Activated T-cell treated with anti-CD3 and anti-CD28 coated beads, Interleukin-2, amount 50 U/mL, for 72 hours (primary cell): ENCODE results near the gene PHAX. TPM values are rescaled to one million over a fixed set of nuclear protein-coding genes. Genes with fewer than 3 reads are reported as not detected.
"Not testable (repeated sequence)": the region's sequence is repeated elsewhere in the genome, so short reads cannot be mapped to it uniquely, and the experiment has no call there.

Experiments
- ATAC-seq, 2 donors: fragments of 150-1000 bp; cut with Tn5 transposase; replicated peaks in 1 of 2; 2 replicates each; pipeline ENCODE4 v1.10.0; 2021; ENCODE audit warnings: moderate library complexity in 2 of 2, mild to moderate bottlenecking in 1 of 2
- DNase-seq, 2 donors: peaks; one replicate each; pipeline ENCODE4 v3.0.0; 2021 to 2022; ENCODE audit warnings: mixed read lengths in 1 of 2
- H3K27ac Mint-ChIP-seq: one replicate; pipeline ENCODE4 v1.8.0; 2022; ENCODE audit warnings: mild to moderate bottlenecking, moderate library complexity, mixed read lengths
- H3K27me3 Mint-ChIP-seq: one replicate; pipeline ENCODE4 v1.8.0; 2022; ENCODE audit warnings: low read depth, mixed read lengths
- H3K36me3 Mint-ChIP-seq, 2 donors: one replicate each; pipeline ENCODE4 v1.8.0; 2022; ENCODE audit warnings: mixed read lengths in 2 of 2, mild to moderate bottlenecking in 1 of 2; ENCODE audit not compliant: insufficient read depth in 2 of 2
- H3K4me1 Mint-ChIP-seq: one replicate; pipeline ENCODE4 v1.8.0; 2022; ENCODE audit warnings: low read depth, mixed read lengths
- H3K4me3 Mint-ChIP-seq, 2 donors: one replicate each; pipeline ENCODE4 v1.8.0; 2022; ENCODE audit warnings: mild to moderate bottlenecking in 2 of 2, mixed read lengths in 2 of 2, moderate library complexity in 2 of 2
- H3K9me3 Mint-ChIP-seq, 2 donors: one replicate each; pipeline ENCODE4 v1.8.0; 2022; ENCODE audit warnings: mixed read lengths in 2 of 2
- total RNA-seq, 2 donors: library from RNA; stranded (reverse); gene quantifications; one replicate each; pipeline ENCODE4 v1.2.3, GENCODE V29; 2022

PHAX gene
- 10 to 100 TPM; 30.6 to 40.0 TPM for total RNA-seq

DNA sequence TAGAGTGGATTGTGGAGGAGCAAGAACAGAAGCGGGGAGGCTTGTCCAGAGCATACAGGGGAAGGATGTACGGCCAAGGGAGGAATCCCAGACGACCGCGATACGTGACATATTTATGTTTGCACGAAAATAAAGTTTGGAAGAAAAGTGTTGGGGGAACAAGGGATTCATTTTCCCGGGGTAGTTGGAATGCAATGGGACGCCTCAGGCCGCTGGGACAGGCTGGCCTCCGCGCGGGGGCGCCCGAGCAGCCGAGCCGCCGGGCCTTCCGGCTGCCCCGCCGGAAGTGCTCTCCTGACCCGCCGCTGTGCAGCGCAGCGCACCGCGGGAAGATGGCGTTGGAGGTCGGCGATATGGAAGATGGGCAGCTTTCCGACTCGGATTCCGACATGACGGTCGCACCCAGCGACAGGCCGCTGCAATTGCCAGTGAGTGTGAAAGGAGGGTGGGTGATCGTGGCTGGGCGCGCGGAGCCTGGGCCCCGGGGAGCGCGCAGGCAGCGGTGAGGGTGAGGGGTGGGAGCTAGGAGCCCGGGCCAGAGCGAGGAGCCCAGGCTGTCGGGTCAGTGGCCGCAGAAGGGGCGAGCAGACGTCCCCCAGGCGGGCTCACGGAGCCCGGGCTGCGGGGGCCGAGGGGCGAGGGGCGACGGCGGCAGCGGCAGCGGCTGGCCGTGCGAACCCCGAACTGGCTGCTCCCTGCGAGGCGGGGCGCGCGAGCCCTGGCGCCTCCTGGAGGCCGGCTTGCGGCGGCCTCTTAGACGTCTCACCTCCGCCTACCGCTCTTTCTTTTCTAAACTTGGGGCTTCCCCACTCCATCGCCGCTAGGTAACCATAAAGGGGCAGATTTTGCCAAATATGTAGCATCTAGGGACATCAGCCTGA is at the start of gene PHAX:
Gene PHAX (plus strand): TSS at position 317 of the 881 bp plus-strand sequence. CDS start 16 bp downstream, at position 333.
- H3K36me3 Mint-ChIP-seq = peaks cover 3 to 18% of the 10 kb centered on the region in 2 donors
- H3K4me1 Mint-ChIP-seq = peaks cover 44% of the 10 kb centered on the region
- peak; percentile 94 to 97 for ATAC-seq

DNA sequence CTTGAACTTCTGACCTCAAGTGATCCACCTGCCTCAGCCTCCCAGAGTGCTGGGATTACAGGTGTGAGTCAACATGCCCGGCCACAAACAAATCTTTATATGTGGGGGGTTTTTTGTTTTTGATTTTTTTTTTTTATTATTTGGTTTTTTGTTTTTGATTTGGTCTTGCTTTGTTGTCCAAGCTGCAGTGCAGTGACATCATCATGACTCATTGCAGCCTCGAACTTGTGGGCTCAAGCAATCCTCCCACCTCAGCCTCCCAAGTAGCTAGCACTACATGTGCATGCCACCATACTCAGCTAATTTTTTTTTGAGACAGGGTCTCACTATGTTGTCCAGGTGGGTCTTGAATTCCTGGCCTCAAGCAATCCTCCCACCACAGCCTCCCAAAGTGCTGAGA is 48.1 kb upstream of the PHAX start:
- H3K27me3 Mint-ChIP-seq = no peaks in the 10 kb centered on the region
- no peaks in the 10 kb centered on the region for H3K4me1 Mint-ChIP-seq
- H3K9me3 Mint-ChIP-seq = no peaks in the 10 kb centered on the region
- H3K36me3 Mint-ChIP-seq = peaks cover 0 to 2% of the 10 kb centered on the region in 2 donors
- ATAC-seq = no peak
- H3K27ac Mint-ChIP-seq = no peak overlapping the region
- H3K4me3 Mint-ChIP-seq = no peak overlapping the region
- DNase-seq = peak in 1 of 2 donors; percentile 2

More for the DNA sequence above, at the start of gene PHAX:
- Mint-ChIP-seq H3K27ac (peak within 1 kb of the TSS; percentile 86), H3K9me3 (no peaks in the 10 kb centered on the region), H3K4me3 (peak within 1 kb of the TSS; percentile 80 to 99), H3K27me3 (no peaks in the 10 kb centered on the region)
- DNase-seq = peak; percentile 85 to 87

DNA sequence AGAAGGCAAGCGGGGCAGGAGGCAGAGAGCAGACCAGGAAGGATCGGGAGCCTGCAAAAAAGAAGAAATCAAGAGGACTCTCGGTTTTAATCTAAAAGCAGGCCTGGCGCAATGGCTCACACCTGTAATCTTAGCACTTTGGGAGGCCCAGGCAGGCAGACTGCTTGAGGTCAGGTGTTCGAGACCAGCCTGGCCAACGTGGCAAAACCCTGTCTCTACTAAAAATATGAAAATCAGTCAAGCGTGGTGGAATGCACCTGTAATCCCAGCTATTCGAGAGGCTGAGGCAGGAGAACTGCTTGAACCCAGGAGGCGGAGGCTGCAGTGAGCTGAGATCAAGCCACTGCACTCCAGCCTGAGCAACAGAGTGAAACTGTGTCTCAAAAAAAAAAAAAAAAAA is 45.6 kb upstream of the PHAX start:
- not testable (repeated sequence) for H3K4me1 Mint-ChIP-seq, H3K27ac Mint-ChIP-seq, H3K36me3 Mint-ChIP-seq, ATAC-seq, H3K27me3 Mint-ChIP-seq, H3K9me3 Mint-ChIP-seq, H3K4me3 Mint-ChIP-seq, DNase-seq

DNA sequence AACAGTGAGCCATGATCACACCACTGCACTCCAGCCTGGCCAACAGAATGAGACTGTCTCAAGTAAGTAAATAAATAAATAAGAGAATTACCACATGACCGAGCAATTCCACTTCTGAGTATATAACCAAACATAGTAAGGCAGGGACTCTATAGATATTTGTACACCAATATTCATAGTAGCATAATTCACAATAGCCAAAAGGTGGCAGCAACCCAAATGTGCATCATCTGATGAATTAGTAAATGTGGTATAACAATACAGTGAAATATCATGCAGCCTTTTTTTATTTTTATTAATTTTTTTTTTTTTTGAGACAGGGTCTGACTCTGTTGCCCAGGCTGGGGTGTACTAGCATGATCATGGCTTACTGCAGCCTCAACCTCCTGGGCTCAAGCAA is 38.8 kb upstream of the PHAX start:
- Mint-ChIP-seq H3K27ac (no peak overlapping the region), H3K4me3 (no peak overlapping the region), H3K4me1 (no peaks in the 10 kb centered on the region), H3K27me3 (no peaks in the 10 kb centered on the region), H3K36me3 (no peaks in the 10 kb centered on the region), H3K9me3 (no peaks in the 10 kb centered on the region)
- ATAC-seq = no peak
- no peak for DNase-seq

GRCh38 chr5:126562823-126563222 is 37.9 kb upstream of the PHAX start:
- no peak overlapping the region for H3K4me3 Mint-ChIP-seq
- ATAC-seq (peak in 1 of 2 donors; percentile 51), DNase-seq (no peak)
- H3K27ac Mint-ChIP-seq = no peak overlapping the region
- no peaks in the 10 kb centered on the region for H3K36me3 Mint-ChIP-seq
- no peaks in the 10 kb centered on the region for H3K9me3 Mint-ChIP-seq
- no peaks in the 10 kb centered on the region for H3K27me3 Mint-ChIP-seq
- H3K4me1 Mint-ChIP-seq = no peaks in the 10 kb centered on the region

- no peaks in the 10 kb centered on the region for H3K36me3 Mint-ChIP-seq
- DNase-seq (no peak), ATAC-seq (no peak)
- no peak overlapping the region for H3K4me3 Mint-ChIP-seq
- no peaks in the 10 kb centered on the region for H3K4me1 Mint-ChIP-seq
- H3K9me3 Mint-ChIP-seq = no peaks in the 10 kb centered on the region
- no peak overlapping the region for H3K27ac Mint-ChIP-seq
- no peaks in the 10 kb centered on the region for H3K27me3 Mint-ChIP-seq
Measured at GRCh38 chr5:126568206-126568755, 32.5 kb upstream of the PHAX start.

GRCh38 chr5:126575644-126576043 is 25.1 kb upstream of the PHAX start:
- DNase-seq = no peak
- Mint-ChIP-seq H3K9me3 (no peaks in the 10 kb centered on the region), H3K4me3 (no peak overlapping the region), H3K27ac (no peak overlapping the region), H3K4me1 (no peaks in the 10 kb centered on the region), H3K27me3 (no peaks in the 10 kb centered on the region), H3K36me3 (no peaks in the 10 kb centered on the region)
- ATAC-seq = no peak

DNA sequence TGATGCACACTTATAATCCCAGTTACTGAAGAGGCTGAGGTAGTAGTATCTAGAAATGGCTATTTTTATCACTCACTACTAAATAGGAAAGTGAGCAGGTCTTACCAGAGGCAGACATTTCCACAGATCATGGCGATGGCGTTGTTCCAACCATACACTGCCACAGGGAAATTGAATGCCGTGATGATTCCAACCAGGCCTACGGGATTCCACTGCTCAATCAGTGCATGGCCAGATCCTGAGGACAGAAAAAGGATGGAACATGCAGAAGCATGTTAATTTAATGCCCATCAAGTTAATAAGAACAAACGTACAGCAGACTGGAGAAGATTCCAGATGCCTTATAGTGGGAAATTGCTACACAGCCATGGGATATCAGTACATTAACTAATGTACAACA is 23.8 kb upstream of the PHAX start:
- Mint-ChIP-seq H3K36me3 (no peaks in the 10 kb centered on the region), H3K27me3 (no peaks in the 10 kb centered on the region), H3K4me1 (no peaks in the 10 kb centered on the region), H3K9me3 (no peaks in the 10 kb centered on the region), H3K27ac (no peak overlapping the region), H3K4me3 (no peak overlapping the region)
- DNase-seq (no peak), ATAC-seq (no peak)

DNA sequence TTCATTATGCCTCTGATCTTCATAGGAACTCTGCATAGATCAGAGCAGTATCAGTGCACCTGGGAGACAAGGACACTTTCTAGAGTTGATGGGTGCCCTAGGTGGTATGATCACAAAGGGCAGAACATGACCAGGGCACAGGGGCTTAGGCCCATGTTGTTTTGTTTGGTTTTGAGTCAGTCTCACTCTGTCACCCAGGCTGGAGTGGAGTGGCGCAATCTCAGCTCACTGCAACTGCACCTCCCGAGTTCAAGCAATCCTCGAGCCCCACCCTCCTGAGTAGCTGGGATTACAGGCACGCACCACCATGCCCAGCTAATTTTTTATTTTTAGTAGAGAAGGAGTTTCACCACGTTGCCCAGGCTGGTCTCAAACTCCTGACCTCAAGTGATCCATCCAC is 23.3 kb upstream of the PHAX start:
- H3K4me1 Mint-ChIP-seq = no peaks in the 10 kb centered on the region
- no peak for ATAC-seq
- H3K27ac Mint-ChIP-seq = no peak overlapping the region
- H3K36me3 Mint-ChIP-seq = no peaks in the 10 kb centered on the region
- DNase-seq = no peak
- H3K4me3 Mint-ChIP-seq = no peak overlapping the region
- no peaks in the 10 kb centered on the region for H3K9me3 Mint-ChIP-seq
- H3K27me3 Mint-ChIP-seq = no peaks in the 10 kb centered on the region

DNA sequence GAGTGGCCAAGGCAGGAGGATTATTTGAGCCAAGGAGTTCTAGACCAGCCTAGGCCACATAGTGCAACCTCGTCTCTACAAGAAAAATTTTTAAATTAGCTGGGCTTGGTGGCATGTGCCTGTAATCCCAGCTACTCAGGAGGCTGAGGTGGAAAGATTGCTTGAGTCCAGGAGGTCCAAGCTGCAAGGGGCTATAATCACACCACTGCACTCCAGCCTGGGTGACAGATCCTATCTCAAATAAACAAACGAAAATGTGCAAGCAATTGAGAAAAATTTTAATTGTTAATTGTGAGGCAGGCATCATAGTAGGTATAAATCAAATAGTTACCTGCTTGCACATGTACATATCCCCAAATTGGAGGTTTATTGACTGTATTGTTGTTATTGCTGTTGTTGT is 21.0 kb upstream of the PHAX start:
- Mint-ChIP-seq H3K4me3 (no peak overlapping the region), H3K9me3 (no peaks in the 10 kb centered on the region), H3K27ac (no peak overlapping the region), H3K27me3 (no peaks in the 10 kb centered on the region), H3K4me1 (no peaks in the 10 kb centered on the region), H3K36me3 (no peaks in the 10 kb centered on the region)
- ATAC-seq (no peak), DNase-seq (no peak)

DNA sequence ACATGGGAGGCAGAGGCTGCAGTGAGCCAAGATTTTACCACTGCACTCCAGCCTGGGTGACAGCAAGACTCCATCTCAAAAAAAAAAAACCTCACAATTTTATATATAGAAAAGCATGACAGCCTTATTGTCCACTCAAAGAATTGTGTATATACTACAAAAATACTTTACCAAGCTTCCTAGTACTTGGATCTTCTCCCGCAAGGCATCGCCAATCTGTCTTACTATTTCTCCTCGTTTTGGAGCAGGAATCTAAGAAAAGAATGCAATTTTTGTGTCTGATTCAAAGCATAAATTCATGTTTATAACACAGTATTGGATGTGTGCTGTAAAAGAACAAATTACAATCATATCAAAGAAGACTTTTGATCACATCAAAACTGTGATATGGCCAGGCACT is 17.0 kb upstream of the PHAX start:
- H3K4me3 Mint-ChIP-seq = no peak overlapping the region

GRCh38 chr5:126587551-126588390 is 13.0 kb upstream of the PHAX start:
- H3K36me3 Mint-ChIP-seq = no peaks in the 10 kb centered on the region
- H3K27ac Mint-ChIP-seq = no peak overlapping the region
- ATAC-seq (no peak), DNase-seq (no peak)
- H3K9me3 Mint-ChIP-seq = no peaks in the 10 kb centered on the region
- no peaks in the 10 kb centered on the region for H3K4me1 Mint-ChIP-seq
- no peaks in the 10 kb centered on the region for H3K27me3 Mint-ChIP-seq
- no peak overlapping the region for H3K4me3 Mint-ChIP-seq

More for the DNA sequence above, 17.0 kb upstream of the PHAX start:
- no peaks in the 10 kb centered on the region for H3K4me1 Mint-ChIP-seq
- H3K27ac Mint-ChIP-seq = no peak overlapping the region
- H3K36me3 Mint-ChIP-seq = no peaks in the 10 kb centered on the region
- DNase-seq (no peak), ATAC-seq (no peak)
- no peaks in the 10 kb centered on the region for H3K9me3 Mint-ChIP-seq
- H3K27me3 Mint-ChIP-seq = no peaks in the 10 kb centered on the region
